ES-I3 (cell line): ENCODE data around the gene ERICH2.
"Not testable (repeated sequence)": the region's sequence is repeated elsewhere in the genome, so short reads cannot be mapped to it uniquely, and the experiment has no call there.

ENCODE experiments used
- H3K36me3 ChIP-seq: 2 replicates; pipeline ENCODE4 v1.6.1; 2013; ENCODE audit warnings: mild to moderate bottlenecking, low read length, control low read depth, moderate library complexity; ENCODE audit not compliant: insufficient read depth
- H3K4me1 ChIP-seq: 2 replicates; pipeline ENCODE4 v1.6.1; 2013; ENCODE audit warnings: mild to moderate bottlenecking, control low read depth, low read length; ENCODE audit not compliant: insufficient read depth
- H3K9ac ChIP-seq: 2 replicates; pipeline ENCODE4 v1.6.1; 2013; ENCODE audit warnings: low read depth, mild to moderate bottlenecking, low read length, moderate library complexity
- H3K9me3 ChIP-seq: 2 replicates; pipeline ENCODE4 v1.6.1; 2013; ENCODE audit warnings: mild to moderate bottlenecking, low read length, moderate library complexity; ENCODE audit not compliant: control insufficient read depth, insufficient read depth

Gene ERICH2, protein sequence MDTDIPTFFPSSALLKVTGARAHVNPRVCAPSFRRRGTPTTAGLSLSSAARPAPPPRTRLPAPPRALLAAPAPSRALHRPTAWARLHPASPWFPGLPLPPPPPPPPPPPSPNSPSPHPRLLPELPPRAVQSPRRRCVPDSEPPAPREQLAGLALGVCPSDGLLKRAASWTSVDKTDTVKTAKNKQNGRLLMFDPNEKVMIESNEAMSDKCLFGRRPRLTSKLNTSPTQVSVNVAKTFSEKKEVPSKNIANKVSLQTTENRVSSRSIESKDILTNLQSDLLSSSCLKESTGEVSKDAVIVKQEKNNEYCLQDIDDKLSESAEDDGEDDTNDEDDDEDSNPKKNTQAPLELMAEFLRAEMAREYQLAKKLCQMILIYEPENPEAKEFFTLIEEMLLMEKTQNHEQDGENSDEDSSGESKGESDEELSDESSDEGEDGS

DNA sequence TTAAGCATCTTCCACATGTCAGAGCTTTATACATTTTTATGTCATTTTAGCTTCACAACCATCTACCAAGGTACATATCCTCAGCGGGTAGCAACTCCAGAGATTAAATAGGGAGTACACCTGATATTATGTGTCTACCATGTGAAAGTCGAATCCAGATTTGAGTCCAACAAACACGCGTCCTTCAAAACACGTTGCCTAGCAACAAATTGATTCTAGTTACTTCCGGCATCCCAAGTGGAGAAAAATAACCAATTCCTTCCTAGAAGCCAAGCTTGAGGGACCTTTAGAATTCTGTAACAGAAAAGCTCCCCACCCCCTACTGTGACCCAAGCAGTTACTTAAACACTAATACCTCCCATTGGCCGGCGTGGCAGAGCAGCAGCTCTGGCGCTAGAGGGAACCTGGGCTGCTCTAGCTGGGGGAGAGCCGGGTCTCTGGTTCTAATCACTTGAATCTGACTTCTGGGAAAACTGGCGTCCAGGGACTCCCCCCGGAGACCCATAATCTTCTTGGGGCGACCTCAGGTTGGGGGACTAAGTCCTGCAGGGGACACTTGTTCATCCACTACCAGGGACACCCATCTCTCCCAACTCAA is at the start of gene ERICH2:
Gene ERICH2 (plus strand): TSS at position 371 of the 598 bp plus-strand sequence. CDS start 304 bp downstream, outside the sequence.
- no peaks in the 10 kb centered on the region for H3K36me3 ChIP-seq
- H3K9ac ChIP-seq = peak within 1 kb of the TSS; percentile 96
- H3K4me1 ChIP-seq = peaks cover 26% of the 10 kb centered on the region
- no peaks in the 10 kb centered on the region for H3K9me3 ChIP-seq

DNA sequence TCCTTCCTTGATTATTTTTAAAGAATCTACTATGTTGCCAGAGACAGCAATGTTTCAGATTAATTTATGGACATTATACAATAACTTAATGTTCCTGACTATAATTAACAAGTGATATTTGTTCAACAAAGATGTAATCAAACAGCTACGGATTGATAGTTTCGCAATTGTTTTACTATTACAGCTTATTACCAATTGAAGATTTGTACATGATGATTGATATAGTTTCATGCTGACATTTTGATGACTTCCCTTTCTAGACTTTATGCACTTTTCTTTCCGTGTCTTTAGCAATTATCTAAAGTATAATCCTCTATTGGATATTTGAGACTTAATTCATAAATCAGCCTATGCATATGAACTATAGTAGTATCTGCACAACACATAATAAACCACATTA is 48.5 kb upstream of the ERICH2 start:
- Histone ChIP-seq H3K9me3 (no peaks in the 10 kb centered on the region), H3K4me1 (no peaks in the 10 kb centered on the region; the same call in 1 of the 2 replicates), H3K36me3 (no peaks in the 10 kb centered on the region), H3K9ac (no peak overlapping the region)

DNA sequence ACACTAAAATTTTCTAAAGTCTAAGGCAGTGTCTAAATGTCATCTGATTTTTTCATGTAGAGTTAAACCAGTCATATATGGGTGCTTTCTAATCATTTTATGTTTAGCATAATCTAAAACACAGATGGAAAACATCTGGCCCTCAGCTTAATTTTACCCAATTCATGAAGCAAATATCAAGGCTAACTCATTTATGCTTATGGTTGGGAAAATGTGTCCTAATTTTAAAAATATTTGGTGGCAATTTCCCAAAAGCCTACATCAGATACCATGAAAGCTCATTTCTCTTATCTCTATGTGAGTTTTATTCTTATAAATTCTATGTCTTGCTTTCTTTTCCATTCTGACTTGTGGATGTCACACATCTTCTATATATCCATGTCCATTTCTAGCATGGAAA is 47.9 kb upstream of the ERICH2 start:
- Histone ChIP-seq H3K4me1 (no peaks in the 10 kb centered on the region; the same call in 1 of the 2 replicates), H3K9ac (no peak overlapping the region), H3K36me3 (no peaks in the 10 kb centered on the region), H3K9me3 (no peaks in the 10 kb centered on the region)

DNA sequence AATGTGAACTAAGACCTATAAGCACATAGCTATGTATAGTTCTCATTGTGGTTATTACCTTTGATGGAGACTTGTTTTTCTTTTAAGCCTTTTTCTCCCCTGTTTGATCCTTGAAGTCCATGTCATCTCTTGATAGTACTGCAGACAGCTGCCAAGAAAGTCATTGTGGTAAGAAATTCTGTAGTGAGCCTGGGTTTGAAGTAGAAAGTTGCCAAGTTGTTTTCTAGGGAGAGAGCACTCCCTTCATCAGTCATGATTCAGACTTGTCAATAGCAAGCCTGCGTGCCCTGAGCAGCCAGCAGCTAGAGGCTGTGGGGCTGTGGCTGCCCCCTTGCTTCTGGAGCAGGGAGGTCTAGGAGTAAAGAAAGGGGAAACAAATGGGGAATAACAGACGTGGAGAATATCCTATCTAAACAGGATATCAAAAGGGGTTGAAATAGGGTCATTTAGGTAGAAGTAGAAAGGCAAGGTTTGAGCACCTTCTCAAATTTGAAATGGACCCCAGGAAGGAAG is 46.7 kb upstream of the ERICH2 start:
- Histone ChIP-seq H3K36me3 (no peaks in the 10 kb centered on the region), H3K9me3 (0 out of 2 replicates have a peak, but pooled peaks cover 2% of the 10 kb centered on the region)

DNA sequence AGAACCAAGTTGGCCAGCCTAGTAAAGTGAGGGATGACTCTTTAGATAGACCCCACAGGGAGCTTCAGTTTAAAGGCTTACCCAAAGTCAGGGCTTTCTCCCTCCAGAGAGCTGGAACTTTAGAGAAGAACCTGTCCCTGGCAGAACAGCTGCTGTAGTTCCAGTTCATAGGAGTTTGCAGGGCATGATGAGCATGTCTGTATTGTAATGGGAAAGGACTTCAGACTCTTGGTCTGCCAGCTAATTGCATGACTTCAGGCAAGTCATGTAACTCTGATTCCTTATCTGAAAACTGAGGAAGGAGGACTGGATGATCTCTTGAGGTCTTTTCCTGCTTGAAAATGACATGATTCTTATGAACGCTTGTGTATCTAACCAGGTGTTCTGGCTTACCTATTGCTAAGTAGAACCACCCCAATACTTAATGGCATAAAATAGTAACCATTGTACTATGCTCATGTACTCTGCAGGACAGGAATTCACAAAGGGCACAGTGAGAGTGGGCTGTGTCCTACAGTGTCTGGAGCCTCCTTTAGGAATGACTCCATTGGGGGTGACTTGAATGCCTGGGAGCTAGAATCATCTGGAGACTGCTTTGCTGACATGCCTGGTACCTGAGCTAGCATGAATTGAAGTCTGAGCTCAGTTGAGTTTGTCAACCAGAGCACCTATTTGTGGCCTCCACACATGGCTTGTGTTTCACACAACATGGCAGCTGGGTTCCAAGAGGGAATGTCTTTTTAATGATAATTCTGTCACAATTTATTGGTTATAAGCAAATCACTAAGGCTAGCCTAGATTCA is 36.2 kb upstream of the ERICH2 start:
- H3K9me3 ChIP-seq = peaks cover 3% of the 10 kb centered on the region; the same call in 1 of the 2 replicates
- no peak overlapping the region for H3K9ac ChIP-seq
- no peaks in the 10 kb centered on the region; the same call in 1 of the 2 replicates for H3K36me3 ChIP-seq
- no peaks in the 10 kb centered on the region for H3K4me1 ChIP-seq

More for the DNA sequence above, 46.7 kb upstream of the ERICH2 start:
- Histone ChIP-seq H3K9ac (no peak overlapping the region), H3K4me1 (no peaks in the 10 kb centered on the region; the same call in 1 of the 2 replicates)

DNA sequence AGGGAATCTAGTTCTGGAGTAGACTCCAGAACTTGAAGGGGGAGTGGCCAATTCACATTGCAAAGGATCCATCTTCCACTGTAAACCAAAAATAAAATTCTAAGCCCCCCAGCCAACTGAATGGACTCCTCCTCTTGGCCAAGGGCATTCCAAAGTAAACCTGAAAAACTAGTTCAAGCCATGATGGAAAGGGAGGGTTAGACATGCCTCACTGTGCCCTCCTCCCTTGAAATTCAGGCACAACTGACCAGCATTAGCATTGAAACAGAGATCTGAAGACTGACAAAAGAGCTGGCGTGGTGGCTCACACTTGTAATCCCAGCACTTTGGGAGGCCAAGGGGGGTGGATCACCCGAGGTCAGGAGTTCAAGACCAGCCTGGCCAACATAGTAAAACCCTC is 35.6 kb upstream of the ERICH2 start:
- H3K9ac ChIP-seq, H3K4me1 ChIP-seq, H3K36me3 ChIP-seq, H3K9me3 ChIP-seq: not testable (repeated sequence)

DNA sequence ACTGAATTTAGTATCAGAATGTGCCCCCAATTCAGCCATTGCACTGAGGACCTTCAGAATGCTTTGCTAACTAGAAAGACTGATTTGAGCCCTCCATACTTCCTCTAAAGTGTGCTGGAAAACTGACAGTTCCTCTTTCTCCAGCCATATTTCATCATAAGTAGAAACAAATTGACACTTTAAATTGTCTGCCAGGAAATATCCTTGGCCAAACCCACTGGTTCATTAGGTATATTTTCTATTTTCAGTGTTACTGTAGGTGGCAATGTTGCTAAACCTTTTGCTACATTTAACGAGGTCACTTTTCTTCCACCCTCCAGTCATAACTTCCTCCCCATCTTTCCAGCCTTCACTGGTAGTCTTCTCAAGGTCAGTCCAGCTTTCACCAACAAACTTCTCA is 33.5 kb upstream of the ERICH2 start:
- Histone ChIP-seq H3K9me3 (peaks cover 3% of the 10 kb centered on the region; the same call in 1 of the 2 replicates), H3K36me3 (no peaks in the 10 kb centered on the region; the same call in 1 of the 2 replicates), H3K4me1 (no peaks in the 10 kb centered on the region), H3K9ac (no peak overlapping the region)

DNA sequence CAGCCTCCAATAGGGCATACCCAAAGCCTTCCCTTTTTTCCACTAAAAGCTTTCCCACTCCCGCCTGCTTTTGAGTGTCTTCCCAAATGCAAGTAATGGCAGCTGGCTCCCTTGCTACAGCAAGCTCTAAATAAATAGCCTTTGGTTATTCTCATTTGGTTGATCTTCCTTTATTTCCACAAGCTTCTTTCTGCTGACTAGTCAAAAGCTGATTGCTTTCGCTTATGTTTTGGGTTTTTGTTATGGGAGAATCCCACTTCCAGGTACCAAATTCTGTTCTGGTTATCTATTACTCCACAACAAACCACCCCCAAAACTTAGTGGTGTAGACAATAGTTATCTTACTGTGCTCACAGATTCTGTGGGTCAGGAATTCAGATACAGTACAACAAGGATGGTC is 32.8 kb upstream of the ERICH2 start:
- Histone ChIP-seq H3K9me3 (peaks cover 3% of the 10 kb centered on the region; the same call in 1 of the 2 replicates), H3K9ac (no peak overlapping the region), H3K4me1 (no peaks in the 10 kb centered on the region), H3K36me3 (no peaks in the 10 kb centered on the region; the same call in 1 of the 2 replicates)

DNA sequence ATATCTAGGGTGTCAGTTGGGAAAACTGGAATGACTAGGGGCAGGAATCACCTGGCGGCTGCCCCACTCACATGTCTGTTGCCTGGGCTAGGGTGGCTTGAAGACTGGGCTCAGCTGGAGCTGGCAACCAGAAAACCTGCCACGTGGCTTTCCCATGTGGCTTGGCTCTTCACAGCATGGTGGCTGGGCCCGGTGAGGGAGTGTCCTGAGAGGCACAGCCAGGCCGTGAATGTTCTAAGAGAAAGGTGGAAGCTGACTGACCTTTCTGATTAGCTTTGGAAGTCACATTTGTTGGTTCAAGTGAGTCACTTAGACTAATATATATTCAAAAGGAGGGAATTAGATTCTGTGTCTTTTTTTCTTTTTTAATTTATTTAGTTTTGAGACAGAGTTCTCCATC is 32.4 kb upstream of the ERICH2 start:
- Histone ChIP-seq H3K9me3 (peaks cover 3% of the 10 kb centered on the region; the same call in 1 of the 2 replicates), H3K9ac (no peak overlapping the region), H3K36me3 (no peaks in the 10 kb centered on the region; the same call in 1 of the 2 replicates), H3K4me1 (no peaks in the 10 kb centered on the region)

DNA sequence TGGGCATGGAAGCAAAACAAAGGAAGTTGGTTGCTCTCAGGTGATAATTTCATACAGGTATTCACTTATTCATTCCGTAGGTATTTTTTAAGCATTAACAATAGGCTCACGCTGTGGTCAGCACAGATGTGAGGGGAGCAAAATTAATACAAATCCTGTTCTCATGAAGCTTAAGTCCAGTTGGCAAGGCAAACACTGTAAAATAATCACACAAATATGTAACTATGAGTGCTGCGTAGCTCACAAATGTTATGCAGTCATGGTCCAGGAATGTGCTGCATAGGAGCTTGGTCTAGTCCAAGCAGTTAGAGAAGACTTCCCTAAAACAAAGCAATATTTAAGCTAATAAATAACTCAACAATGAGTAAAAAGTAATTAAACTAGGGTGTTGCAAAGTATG is 31.1 kb upstream of the ERICH2 start:
- Histone ChIP-seq H3K4me1 (no peaks in the 10 kb centered on the region; the same call in 1 of the 2 replicates), H3K36me3 (no peaks in the 10 kb centered on the region; the same call in 1 of the 2 replicates), H3K9ac (no peak overlapping the region), H3K9me3 (peaks cover 3% of the 10 kb centered on the region; the same call in 1 of the 2 replicates)

DNA sequence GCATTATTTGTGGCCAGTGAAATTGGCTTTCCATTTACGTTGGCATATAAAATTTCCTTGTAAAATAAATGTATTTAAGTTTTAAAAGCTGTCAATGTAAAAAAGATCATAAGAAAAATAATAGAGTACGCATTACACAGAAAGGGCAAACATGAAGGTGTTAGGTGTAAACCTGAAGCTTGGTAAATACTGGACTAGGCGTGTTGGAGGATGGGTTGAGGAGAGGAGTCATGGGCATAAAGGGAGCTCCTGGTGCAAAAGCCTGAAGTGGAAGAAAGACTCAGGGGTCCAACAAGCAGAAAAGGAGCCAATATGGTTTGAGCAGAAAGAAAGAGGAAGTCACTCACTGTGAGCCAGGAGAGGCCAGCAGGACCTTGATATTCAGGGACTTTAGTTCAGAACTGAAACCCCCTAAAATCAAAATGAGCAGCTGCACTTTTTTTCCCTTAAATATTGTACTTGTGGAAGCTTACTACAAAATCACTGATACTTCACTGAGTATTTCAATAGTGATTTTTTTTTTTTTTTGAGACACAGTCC is 30.6 kb upstream of the ERICH2 start:
- Histone ChIP-seq H3K9me3 (peaks cover 3% of the 10 kb centered on the region; the same call in 1 of the 2 replicates), H3K9ac (no peak overlapping the region), H3K4me1 (peaks cover 3% of the 10 kb centered on the region; the same call in 1 of the 2 replicates), H3K36me3 (no peaks in the 10 kb centered on the region; the same call in 1 of the 2 replicates)

DNA sequence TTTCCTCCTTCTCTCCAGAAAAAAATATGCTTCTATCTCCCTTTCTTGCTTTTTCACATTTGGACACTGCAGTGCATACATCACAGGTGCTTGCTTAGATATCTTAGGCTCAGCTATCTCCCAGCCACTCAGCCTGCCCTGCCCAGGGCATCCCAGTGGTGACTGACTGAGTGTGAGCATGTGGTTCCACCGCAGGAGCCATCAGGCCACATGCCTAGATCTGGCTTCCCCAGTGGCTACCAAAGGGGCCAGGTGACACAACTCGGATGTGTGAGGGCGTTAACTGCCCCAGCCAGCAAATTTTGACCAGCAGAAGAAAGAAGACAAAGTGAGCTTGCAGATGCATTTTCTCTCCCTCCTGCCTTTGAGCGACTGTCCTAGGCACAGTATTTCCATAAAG is 29.5 kb upstream of the ERICH2 start:
- H3K9me3 ChIP-seq = peaks cover 3% of the 10 kb centered on the region; the same call in 1 of the 2 replicates
- no peak overlapping the region for H3K9ac ChIP-seq
- peaks cover 3% of the 10 kb centered on the region; the same call in 1 of the 2 replicates for H3K4me1 ChIP-seq

DNA sequence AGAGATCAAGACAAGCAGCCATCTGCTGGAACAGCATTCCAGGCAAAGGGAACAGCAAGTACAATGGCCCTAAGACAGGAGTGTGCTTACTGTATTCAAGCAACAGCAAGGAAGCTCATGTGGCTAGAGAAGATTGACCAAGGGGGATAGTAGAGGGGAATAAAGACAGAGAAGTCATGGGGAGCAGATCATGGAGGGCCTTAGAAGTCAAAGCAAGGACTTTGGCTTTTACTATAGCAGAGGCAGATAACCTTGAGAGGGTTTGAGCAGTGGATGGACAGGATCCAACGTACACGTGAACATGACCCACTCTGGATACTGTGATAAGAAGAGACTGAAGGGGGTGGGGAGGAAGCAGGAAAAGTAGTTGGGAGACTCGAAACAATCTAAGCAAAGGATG is 28.2 kb upstream of the ERICH2 start:
- Histone ChIP-seq H3K9me3 (no peaks in the 10 kb centered on the region), H3K36me3 (no peaks in the 10 kb centered on the region), H3K4me1 (peaks cover 3% of the 10 kb centered on the region; the same call in 1 of the 2 replicates), H3K9ac (no peak overlapping the region)

More for the DNA sequence above, 29.5 kb upstream of the ERICH2 start:
- H3K36me3 ChIP-seq = no peaks in the 10 kb centered on the region; the same call in 1 of the 2 replicates
